Caco-2 (cell line): ENCODE measurements around the gene WNK2. TPM values are rescaled to one million over a fixed set of nuclear protein-coding genes. Genes with fewer than 3 reads are reported as not detected.

Experiments
- BruUV-seq: library from RNA; stranded (reverse); fragments of 400-500 nt; replicated peaks from 2 replicates; lab custom pipeline; 2021; lab: Mats Ljungman, UMichigan
- CTCF ChIA-PET: fragments of 300-600 bp; sonication (Branson Sonifier 250); formaldehyde crosslinking; loops from one replicate; lab custom pipeline; 2022; ENCODE audit warnings: antibody characterized with exemption; lab: Charles Lee
- POLR2A ChIA-PET: fragments of 300-600 bp; sonication (Branson Sonifier 250); formaldehyde crosslinking; loops from one replicate; lab custom pipeline; 2022; ENCODE audit warnings: antibody characterized with exemption; lab: Charles Lee
- DNase-seq, 2 experiments: peaks; one replicate each; pipeline versions ENCODE4 v3.0.0 to v3.0.0-alpha.2; 2020 to 2022
- H3K27me3 ChIP-seq: replicated peaks from 2 replicates; pipeline ENCODE4 v1.6.0; 2011; ENCODE audit warnings: low read length; ENCODE audit not compliant: control insufficient read depth, insufficient read depth
- H3K36me3 ChIP-seq: 2 replicates; pipeline ENCODE4 v1.5.1; 2011; ENCODE audit warnings: low read length; ENCODE audit not compliant: control insufficient read depth, insufficient read depth
- H3K4me1 ChIP-seq: fragments of 250-450 bp; sonication (Bioruptor Pico); 2 replicates; pipeline ENCODE4 v1.5.1; 2020; ENCODE audit warnings: mild to moderate bottlenecking
- H3K4me3 ChIP-seq: 2 replicates; pipeline ENCODE4 v1.5.1; 2011; ENCODE audit warnings: low read depth, mild to moderate bottlenecking, control low read depth, low read length
- H3K9me3 ChIP-seq: fragments of 250-450 bp; sonication (Bioruptor Pico); 2 replicates; pipeline ENCODE4 v1.5.1; 2020; ENCODE audit warnings: mild to moderate bottlenecking, moderate library complexity
- H3K27ac Mint-ChIP-seq: one replicate; pipeline ENCODE4 v1.8.0; 2022; ENCODE audit warnings: mixed read lengths; ENCODE audit not compliant: unreplicated experiment
- H3K27me3 Mint-ChIP-seq: one replicate; pipeline ENCODE4 v1.8.0; 2022; ENCODE audit warnings: mixed read lengths; ENCODE audit not compliant: insufficient read depth, unreplicated experiment
- H3K36me3 Mint-ChIP-seq: one replicate; pipeline ENCODE4 v1.8.0; 2022; ENCODE audit warnings: mild to moderate bottlenecking, mixed read lengths; ENCODE audit not compliant: insufficient read depth, unreplicated experiment
- H3K4me1 Mint-ChIP-seq: one replicate; pipeline ENCODE4 v1.8.0; 2022; ENCODE audit warnings: low read depth, mixed read lengths; ENCODE audit not compliant: unreplicated experiment
- H3K4me3 Mint-ChIP-seq: one replicate; pipeline ENCODE4 v1.8.0; 2022; ENCODE audit warnings: mild to moderate bottlenecking, moderate library complexity, mixed read lengths; ENCODE audit not compliant: unreplicated experiment
- H3K9me3 Mint-ChIP-seq: one replicate; pipeline ENCODE4 v1.8.0; 2022; ENCODE audit warnings: mixed read lengths; ENCODE audit not compliant: unreplicated experiment
- CTCF ChIP-seq, 2 experiments: fragments of 200-600 bp in 1 of 2; IDR thresholded peaks; 1 replicate in 1 of 2; 2 replicates in 1 of 2; pipeline versions ENCODE4 v1.5.1 to v1.8.0; 2011 to 2022; ENCODE audit warnings: antibody characterized with exemption in 1 of 2, control low read depth in 1 of 2, inconsistent platforms in 1 of 2, low read depth in 1 of 2, low read length in 1 of 2, mild to moderate bottlenecking in 1 of 2, moderate library complexity in 1 of 2; ENCODE audit not compliant: insufficient read depth in 1 of 2, severe bottlenecking in 1 of 2, unreplicated experiment in 1 of 2
- intact Hi-C: fragments of 100-400 bp; cut with micrococcal nuclease; formaldehyde crosslinking; loops from one replicate; pipeline ENCODE4 v1.10.0; 2022; ENCODE audit not compliant: unreplicated experiment
- total RNA-seq: library from RNA; stranded (reverse); gene quantifications from 2 replicates; pipeline ENCODE4 v1.2.3, GENCODE V29; 2022

Gene WNK2
- total RNA-seq, 1 experiment from 2014 or later = 21.7 TPM

- Histone ChIP-seq H3K4me1 (no peaks in the 10 kb centered on the region), H3K36me3 (no peaks in the 10 kb centered on the region), H3K27me3 (no peaks in the 10 kb centered on the region), H3K4me3 (no peak overlapping the region), H3K9me3 (no peaks in the 10 kb centered on the region)
- Mint-ChIP-seq H3K27me3 (no peaks in the 10 kb centered on the region), H3K4me3 (no peak overlapping the region), H3K36me3 (no peaks in the 10 kb centered on the region), H3K27ac (no peak overlapping the region), H3K9me3 (no peaks in the 10 kb centered on the region), H3K4me1 (no peaks in the 10 kb centered on the region)
- no peak for TF ChIP-seq CTCF (IDR thresholded peaks at IDR 0.05; ENCODE audit: insufficient read depth in 1 of 2, low read depth in 1 of 2, low read length in 1 of 2, severe bottlenecking in 1 of 2, unreplicated experiment in 1 of 2)
- ChIA-PET CTCF (no interaction called here), POLR2A (no interaction called here)
- BruUV-seq = no TSS peak
- DNase-seq = no peak
- intact Hi-C loops = no loop called here
Measured at GRCh38 chr9:93264338-93265125, 80.6 kb downstream of the WNK2 start.

GRCh38 chr9:93265301-93265971 is 81.5 kb downstream of the WNK2 start:
- no peaks in the 10 kb centered on the region for H3K9me3 Mint-ChIP-seq
- no peak for DNase-seq

GRCh38 chr9:93265972-93266371 is 82.0 kb downstream of the WNK2 start:
- no peak overlapping the region for H3K4me3 ChIP-seq
- no peaks in the 10 kb centered on the region for H3K36me3 ChIP-seq
- no peaks in the 10 kb centered on the region for H3K4me1 ChIP-seq
- Mint-ChIP-seq H3K36me3 (no peaks in the 10 kb centered on the region), H3K4me3 (no peak overlapping the region), H3K27ac (no peak overlapping the region), H3K27me3 (no peaks in the 10 kb centered on the region), H3K4me1 (no peaks in the 10 kb centered on the region), H3K9me3 (no peaks in the 10 kb centered on the region)
- CTCF ChIA-PET = no interaction called here
- no TSS peak for BruUV-seq
- intact Hi-C loops = no loop called here
- H3K27me3 ChIP-seq = no peaks in the 10 kb centered on the region
- POLR2A ChIA-PET = no interaction called here
- TF ChIP-seq CTCF (IDR thresholded peaks at IDR 0.05; ENCODE audit: insufficient read depth in 1 of 2, low read depth in 1 of 2, low read length in 1 of 2, severe bottlenecking in 1 of 2, unreplicated experiment in 1 of 2) = no peak
- H3K9me3 ChIP-seq = no peaks in the 10 kb centered on the region
- DNase-seq = no peak

More at GRCh38 chr9:93265301-93265971, 81.5 kb downstream of the WNK2 start:
- ChIA-PET POLR2A (no interaction called here), CTCF (no interaction called here)
- no TSS peak for BruUV-seq
- Histone ChIP-seq H3K4me3 (no peak overlapping the region), H3K27me3 (no peaks in the 10 kb centered on the region), H3K36me3 (no peaks in the 10 kb centered on the region), H3K9me3 (no peaks in the 10 kb centered on the region), H3K4me1 (no peaks in the 10 kb centered on the region)
- Mint-ChIP-seq H3K4me3 (no peak overlapping the region), H3K27me3 (no peaks in the 10 kb centered on the region), H3K27ac (no peak overlapping the region), H3K36me3 (no peaks in the 10 kb centered on the region), H3K4me1 (no peaks in the 10 kb centered on the region)
- TF ChIP-seq CTCF (IDR thresholded peaks at IDR 0.05; ENCODE audit: insufficient read depth in 1 of 2, low read depth in 1 of 2, low read length in 1 of 2, severe bottlenecking in 1 of 2, unreplicated experiment in 1 of 2) = no peak
- intact Hi-C loops = no loop called here
